Activated T-cell treated with anti-CD3 and anti-CD28 coated beads for 24 hours (primary cell): ENCODE measurements around the gene MECR.
"Not testable (repeated sequence)": the region's sequence is repeated elsewhere in the genome, so short reads cannot be mapped to it uniquely, and the experiment has no call there.

Experiments
- DNase-seq: peaks from one replicate; pipeline ENCODE4 v3.0.0-alpha.2; 2020; ENCODE audit warnings: low read depth

Gene MECR

GRCh38 chr1:29167904-29168303, 62.8 kb downstream of the MECR start:
- no peak for DNase-seq

- no peak for DNase-seq
Measured at GRCh38 chr1:29166291-29166878, 64.3 kb downstream of the MECR start.

- no peak for DNase-seq
Measured at GRCh38 chr1:29164588-29164987, 66.1 kb downstream of the MECR start.

- DNase-seq: no peak
Measured at GRCh38 chr1:29162476-29163138, 68.1 kb downstream of the MECR start.

GRCh38 chr1:29162025-29162424, 68.7 kb downstream of the MECR start:
- no peak for DNase-seq

GRCh38 chr1:29159773-29160172, 71.0 kb downstream of the MECR start:
- no peak for DNase-seq

- DNase-seq: no peak
Measured at GRCh38 chr1:29157269-29157601, 73.5 kb downstream of the MECR start.

- no peak for DNase-seq
Measured at GRCh38 chr1:29156543-29157268, 74.0 kb downstream of the MECR start.

- no peak for DNase-seq
Measured at GRCh38 chr1:29152046-29152805, 78.5 kb downstream of the MECR start.

- not testable (repeated sequence) for DNase-seq
Measured at GRCh38 chr1:29150346-29150745, 80.4 kb downstream of the MECR start.

GRCh38 chr1:29148656-29149491, 81.9 kb downstream of the MECR start:
- no peak for DNase-seq

GRCh38 chr1:29145739-29146437, 84.8 kb downstream of the MECR start:
- no peak for DNase-seq

GRCh38 chr1:29144178-29144577, 86.6 kb downstream of the MECR start:
- DNase-seq: no peak

- DNase-seq: no peak
Measured at GRCh38 chr1:29142714-29143113, 88.0 kb downstream of the MECR start.
